AG04450 (cell line): ENCODE results near the gene ARHGAP18. TPM values are rescaled to one million over a fixed set of nuclear protein-coding genes. Genes with fewer than 3 reads are reported as not detected.

Experiments
- CTCF ChIA-PET: fragments of 300-600, 350-600 bp; formaldehyde crosslinking; extraction: SDS; loops from one replicate; lab custom pipeline; 2022; ENCODE audit warnings: antibody characterized with exemption, inconsistent platforms; lab: Charles Lee
- POLR2A ChIA-PET: fragments of 350-600 bp; formaldehyde crosslinking; extraction: SDS; loops from one replicate; lab custom pipeline; 2021; ENCODE audit warnings: antibody characterized with exemption, inconsistent platforms; lab: Yijun Ruan, JAX
- DNase-seq: peaks from one replicate; pipeline ENCODE4 v3.0.0-alpha.2; 2011; ENCODE audit warnings: low read depth, low spot score
- H3K27ac ChIP-seq: one replicate; pipeline ENCODE4 v1.5.1; 2012; ENCODE audit warnings: low read depth, low read length, control low read depth
- H3K27me3 ChIP-seq: one replicate; pipeline ENCODE4 v1.6.0; 2012; ENCODE audit warnings: low read length; ENCODE audit not compliant: control insufficient read depth, insufficient read depth
- H3K4me3 ChIP-seq: 2 replicates; pipeline ENCODE4 v1.5.1; 2011; ENCODE audit warnings: mild to moderate bottlenecking, low read depth, low read length, control low read depth
- H3K9me3 ChIP-seq: 2 replicates; pipeline ENCODE4 v1.5.1; 2012; ENCODE audit warnings: low read length; ENCODE audit not compliant: control insufficient read depth, insufficient read depth
- polyA plus RNA-seq: library from polyadenylated mRNA; depleted of rRNA; stranded (reverse); fragments of >200 nt; gene quantifications from 2 replicates; pipeline ENCODE4 v1.2.3, GENCODE V29; 2011
- TF ChIP-seq, protein P1 (sequence below): IDR thresholded peaks from 2 replicates; pipeline ENCODE4 v1.5.1; 2011; ENCODE audit warnings: low read depth, low read length, control low read depth, inconsistent platforms

ARHGAP18 gene
- polyA plus RNA-seq, 1 experiment: 13.9 TPM

DNA sequence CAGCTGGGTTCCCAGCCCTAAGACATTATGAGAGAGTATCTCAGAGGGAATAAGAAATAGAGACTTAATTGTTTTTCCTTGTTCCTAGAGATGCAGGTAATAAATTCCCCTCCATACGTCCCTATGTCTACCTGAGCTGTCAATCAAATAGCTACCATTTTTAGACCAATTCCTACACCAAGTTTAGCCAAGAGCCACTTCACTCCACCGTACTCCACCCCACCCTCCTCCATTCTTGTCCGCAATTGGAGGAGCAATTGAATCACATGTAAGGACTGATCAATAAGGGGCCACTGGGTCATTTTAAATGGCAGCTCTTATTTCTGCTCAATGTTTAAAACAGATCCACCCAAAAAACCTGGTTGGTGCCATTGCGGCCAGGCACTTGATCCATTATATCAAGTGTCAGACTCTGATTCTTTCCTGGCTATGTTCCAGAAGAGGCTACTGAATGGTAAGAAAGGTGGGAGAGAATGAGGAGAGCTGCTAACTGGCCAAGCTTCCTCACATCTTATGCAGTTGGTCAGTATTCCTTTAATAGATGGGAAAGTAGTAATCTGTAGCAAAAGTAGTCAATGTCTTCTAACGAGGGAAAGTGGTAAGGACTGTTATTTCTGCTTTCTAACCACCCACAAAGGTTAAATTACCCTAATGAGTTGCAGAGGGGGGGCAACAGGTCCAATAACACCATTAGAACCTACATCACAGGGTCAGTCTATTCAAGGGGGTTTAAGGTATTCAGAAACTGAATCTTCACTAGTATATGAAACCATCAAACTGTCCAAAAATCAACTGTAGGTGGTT lies 34.1 kb downstream of the ARHGAP18 start:
- Histone ChIP-seq H3K9me3 (peaks cover 4% of the 10 kb centered on the region; the same call in 1 of the 2 replicates), H3K27ac (no peak overlapping the region), H3K27me3 (no peaks in the 10 kb centered on the region), H3K4me3 (no peak overlapping the region)
- TF ChIP-seq, protein P1, sequence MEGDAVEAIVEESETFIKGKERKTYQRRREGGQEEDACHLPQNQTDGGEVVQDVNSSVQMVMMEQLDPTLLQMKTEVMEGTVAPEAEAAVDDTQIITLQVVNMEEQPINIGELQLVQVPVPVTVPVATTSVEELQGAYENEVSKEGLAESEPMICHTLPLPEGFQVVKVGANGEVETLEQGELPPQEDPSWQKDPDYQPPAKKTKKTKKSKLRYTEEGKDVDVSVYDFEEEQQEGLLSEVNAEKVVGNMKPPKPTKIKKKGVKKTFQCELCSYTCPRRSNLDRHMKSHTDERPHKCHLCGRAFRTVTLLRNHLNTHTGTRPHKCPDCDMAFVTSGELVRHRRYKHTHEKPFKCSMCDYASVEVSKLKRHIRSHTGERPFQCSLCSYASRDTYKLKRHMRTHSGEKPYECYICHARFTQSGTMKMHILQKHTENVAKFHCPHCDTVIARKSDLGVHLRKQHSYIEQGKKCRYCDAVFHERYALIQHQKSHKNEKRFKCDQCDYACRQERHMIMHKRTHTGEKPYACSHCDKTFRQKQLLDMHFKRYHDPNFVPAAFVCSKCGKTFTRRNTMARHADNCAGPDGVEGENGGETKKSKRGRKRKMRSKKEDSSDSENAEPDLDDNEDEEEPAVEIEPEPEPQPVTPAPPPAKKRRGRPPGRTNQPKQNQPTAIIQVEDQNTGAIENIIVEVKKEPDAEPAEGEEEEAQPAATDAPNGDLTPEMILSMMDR: no peak
- CTCF ChIA-PET: interaction anchor here (1.4 to 3.7 kb wide), 2 partner anchors 75 to 78 kb away, joined by 3 to 14 read pairs; no protein-coding TSS in a partner anchor
- no peak for DNase-seq
- POLR2A ChIA-PET: no interaction called here

DNA sequence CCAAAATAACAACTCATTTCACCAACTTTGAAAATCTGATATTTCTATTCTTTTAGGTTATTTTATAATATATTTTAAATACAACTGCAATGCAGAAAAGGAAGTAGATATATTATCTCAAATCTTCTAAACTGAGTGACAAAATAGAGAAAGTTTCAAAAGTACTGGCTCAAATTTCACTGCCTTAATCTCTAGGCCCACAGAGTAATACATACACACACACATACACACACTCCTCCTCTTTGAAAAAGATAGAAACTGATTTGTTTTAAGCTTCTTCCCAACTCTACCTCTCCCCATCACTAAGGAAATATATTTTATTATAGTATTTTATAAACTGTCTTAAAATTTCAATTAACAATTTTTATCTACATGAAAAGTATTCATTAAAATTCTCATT lies 36.2 kb downstream of the ARHGAP18 start:
- TF ChIP-seq, protein P1: no peak
- Histone ChIP-seq H3K27ac (no peak overlapping the region), H3K27me3 (no peaks in the 10 kb centered on the region), H3K4me3 (no peak overlapping the region), H3K9me3 (peaks cover 4% of the 10 kb centered on the region; the same call in 1 of the 2 replicates)
- POLR2A ChIA-PET: interaction anchor here (0.7 to 2.4 kb wide), 2 partner anchors 10 to 221 kb away, joined by 5 to 13 read pairs; no protein-coding TSS in a partner anchor
- no peak for DNase-seq
- CTCF ChIA-PET: interaction anchor here (1.6 to 3.7 kb wide), 3 partner anchors 10 to 101 kb away, joined by 4 to 14 read pairs (median 6); no protein-coding TSS in a partner anchor

DNA sequence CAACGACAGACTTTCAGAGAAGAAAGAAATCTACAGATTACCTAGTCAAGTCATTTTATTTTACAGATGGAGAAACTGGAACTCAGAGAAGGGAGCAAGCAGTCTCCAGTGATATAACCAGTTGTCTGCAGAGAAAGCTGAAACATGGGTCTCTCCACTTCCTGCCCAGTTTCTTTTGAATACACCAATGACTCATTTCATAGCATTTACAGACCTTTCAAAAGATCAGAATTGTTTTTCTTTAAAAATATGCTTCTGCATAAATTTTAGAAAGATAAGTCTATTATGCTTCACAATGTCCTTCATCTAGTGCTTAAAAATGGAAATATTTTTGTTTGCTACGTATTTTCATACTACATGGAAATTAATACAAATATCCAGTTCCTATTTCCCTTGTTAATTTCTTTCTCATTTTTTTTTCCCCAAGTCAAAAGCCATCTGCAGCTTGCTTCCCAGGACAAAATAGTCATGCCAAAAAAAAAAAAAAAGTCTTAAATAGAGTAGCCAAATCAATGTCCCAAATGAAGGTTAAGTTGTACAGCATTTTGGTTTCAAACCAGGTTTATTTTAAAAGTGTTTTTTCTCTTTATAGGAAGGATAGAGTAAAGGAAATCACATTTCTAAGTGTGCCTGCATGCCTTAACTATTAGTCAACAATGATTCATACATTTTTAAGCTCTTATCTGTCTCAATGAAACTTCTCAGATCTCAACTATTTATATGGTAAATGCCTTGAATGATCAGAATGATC lies 36.9 kb downstream of the ARHGAP18 start:
- peak overlapping the region; percentile 63 for H3K27ac ChIP-seq
- ChIA-PET CTCF (interaction anchor here (0.8 to 3.7 kb wide), 4 partner anchors 11 to 102 kb away, joined by 4 to 14 read pairs (median 5); no protein-coding TSS in a partner anchor), POLR2A (interaction anchor here (0.6 to 2.4 kb wide), 3 partner anchors 11 to 222 kb away, joined by 4 to 13 read pairs (median 5); no protein-coding TSS in a partner anchor)
- no peaks in the 10 kb centered on the region for H3K27me3 ChIP-seq
- H3K9me3 ChIP-seq: peaks cover 4% of the 10 kb centered on the region; the same call in 1 of the 2 replicates
- DNase-seq: peak; percentile 42
- H3K4me3 ChIP-seq: 0 out of 2 replicates have a peak overlapping the region, but pooled peaks have one; percentile 2
- TF ChIP-seq, protein P1: no peak

DNA sequence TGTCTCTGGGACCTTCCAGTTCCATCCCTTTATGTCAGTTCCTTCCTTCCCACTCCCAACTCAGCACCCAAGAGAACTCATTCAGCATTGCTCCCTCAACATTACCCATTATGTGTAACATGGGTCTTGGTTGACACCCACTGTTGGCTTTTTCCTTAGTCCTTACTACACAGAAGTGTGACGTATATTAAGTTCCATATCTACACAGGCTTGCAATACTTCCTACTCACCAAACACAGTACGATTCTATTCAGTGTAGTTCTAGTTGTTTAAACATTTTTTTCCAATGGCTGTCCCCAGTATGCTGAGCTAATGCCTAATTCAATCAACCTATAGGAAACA lies 37.7 kb downstream of the ARHGAP18 start:
- Histone ChIP-seq H3K4me3 (no peak overlapping the region), H3K27ac (peak overlapping the region; percentile 66), H3K27me3 (no peaks in the 10 kb centered on the region), H3K9me3 (peaks cover 4% of the 10 kb centered on the region; the same call in 1 of the 2 replicates)
- POLR2A ChIA-PET: interaction anchor here (0.6 to 2.4 kb wide), 2 partner anchors 12 to 97 kb away, joined by 4 to 13 read pairs; no protein-coding TSS in a partner anchor
- DNase-seq: no peak
- TF ChIP-seq, protein P1: no peak
- CTCF ChIA-PET: interaction anchor here (0.8 to 2.0 kb wide), 2 partner anchors 12 to 103 kb away, joined by 4 to 6 read pairs; no protein-coding TSS in a partner anchor
